Kidney epithelial cell (primary cell): ENCODE data around the gene RERE. TPM values are rescaled to one million over a fixed set of nuclear protein-coding genes. Genes with fewer than 3 reads are reported as not detected.

Experiments used
- DNase-seq: peaks from one replicate; pipeline ENCODE4 v3.0.0-alpha.2; 2010; ENCODE audit warnings: low read depth
- H3K27me3 ChIP-seq: 2 replicates; pipeline ENCODE4 v1.6.0; 2011; ENCODE audit warnings: low read length; ENCODE audit not compliant: control insufficient read depth, insufficient read depth
- H3K36me3 ChIP-seq: 2 replicates; pipeline ENCODE4 v1.5.1; 2011; ENCODE audit warnings: low read length; ENCODE audit not compliant: control insufficient read depth, insufficient read depth
- H3K4me3 ChIP-seq: 2 replicates; pipeline ENCODE4 v1.5.1; 2011; ENCODE audit warnings: low read depth, mild to moderate bottlenecking, control low read depth, low read length
- CTCF ChIP-seq: IDR thresholded peaks from 2 replicates; pipeline ENCODE4 v1.5.1; 2011; ENCODE audit warnings: mild to moderate bottlenecking, moderate library complexity, low read length, control low read depth, inconsistent platforms; ENCODE audit not compliant: insufficient read depth, poor library complexity, severe bottlenecking
- total RNA-seq: library from RNA; depleted of rRNA; stranded (reverse); fragments of >200 nt; gene quantifications from 2 replicates; pipeline ENCODE4 v1.2.3, GENCODE V29; 2015

RERE gene
- total RNA-seq, 1 donor from 2014 or later = 47.5 TPM

- TF ChIP-seq CTCF = no peak
- peak overlapping the region; percentile 67 for H3K4me3 ChIP-seq
- H3K36me3 ChIP-seq = no peaks in the 10 kb centered on the region
- no peak for DNase-seq
- H3K27me3 ChIP-seq = no peaks in the 10 kb centered on the region
These were observed 393.5 kb downstream of the RERE start for GRCh38 chr1:8423692-8424538.

- no peaks in the 10 kb centered on the region for H3K36me3 ChIP-seq
- DNase-seq = no peak
- H3K4me3 ChIP-seq = peak overlapping the region; percentile 67
- H3K27me3 ChIP-seq = no peaks in the 10 kb centered on the region
- no peak for TF ChIP-seq CTCF
These were observed 394.2 kb downstream of the RERE start for GRCh38 chr1:8423269-8423691.

GRCh38 chr1:8422510-8423268 lies 394.8 kb downstream of the RERE start:
- TF ChIP-seq CTCF = no peak
- Histone ChIP-seq H3K27me3 (no peaks in the 10 kb centered on the region), H3K36me3 (no peaks in the 10 kb centered on the region), H3K4me3 (peak overlapping the region; percentile 67)
- DNase-seq = no peak

- no peak for DNase-seq
- Histone ChIP-seq H3K36me3 (no peaks in the 10 kb centered on the region), H3K27me3 (no peaks in the 10 kb centered on the region), H3K4me3 (peak overlapping the region; percentile 67)
- TF ChIP-seq CTCF = no peak
These were observed 395.7 kb downstream of the RERE start for GRCh38 chr1:8421721-8422120.

- no peaks in the 10 kb centered on the region for H3K27me3 ChIP-seq
- peak overlapping the region; percentile 4 for H3K4me3 ChIP-seq
- TF ChIP-seq CTCF = no peak
- DNase-seq = no peak
- H3K36me3 ChIP-seq = no peaks in the 10 kb centered on the region
These were observed 397.1 kb downstream of the RERE start for GRCh38 chr1:8420318-8420717.
